Neural cell (in vitro differentiated cells): ENCODE data around the gene P2RX6. TPM values are rescaled to one million over a fixed set of nuclear protein-coding genes. Genes with fewer than 3 reads are reported as not detected.
A peak's percentile ranks its signal among the peaks of the same experiment; 100 is the strongest.

Experiments used
- H2AFZ ChIP-seq: fragments of 200-600, 300-800 bp; sonication (generic), shearing (Covaris generic); 2 replicates; pipeline ENCODE4 v1.6.0; 2014; ENCODE audit warnings: low read depth, mild to moderate bottlenecking, antibody characterized with exemption, low read length, moderate library complexity
- H3F3A ChIP-seq: fragments of 200-600 bp; shearing (Covaris generic); 2 replicates; pipeline ENCODE4 v1.6.1; 2016; ENCODE audit warnings: mild to moderate bottlenecking, moderate library complexity, mixed read lengths, antibody characterized with exemption, low read length; ENCODE audit not compliant: insufficient read depth, poor library complexity, severe bottlenecking
- H3K27ac ChIP-seq: fragments of 200-600, 300-800 bp; sonication (generic), shearing (Covaris generic); 2 replicates; pipeline ENCODE4 v1.5.1; 2014; ENCODE audit warnings: mild to moderate bottlenecking, low read length, moderate library complexity
- H3K27me3 ChIP-seq: fragments of 300-800, 200-600 bp; sonication (generic), shearing (Covaris generic); 2 replicates; pipeline ENCODE4 v1.6.0; 2014; ENCODE audit warnings: mild to moderate bottlenecking, low read depth, low read length, moderate library complexity; ENCODE audit not compliant: insufficient read depth
- H3K36me3 ChIP-seq: fragments of 300-800, 200-600 bp; sonication (generic), shearing (Covaris generic); 2 replicates; pipeline ENCODE4 v1.5.1; 2014; ENCODE audit warnings: mild to moderate bottlenecking, antibody characterized with exemption, low read length, moderate library complexity; ENCODE audit not compliant: insufficient read depth
- H3K4me2 ChIP-seq: fragments of 300-800, 200-600 bp; sonication (generic), shearing (Covaris generic); 2 replicates; pipeline ENCODE4 v1.6.0; 2014; ENCODE audit warnings: mild to moderate bottlenecking, low read length
- H3K4me3 ChIP-seq: fragments of 300-800, 200-600 bp; sonication (generic), shearing (Covaris generic); 2 replicates; pipeline ENCODE4 v1.5.1; 2014; ENCODE audit warnings: mild to moderate bottlenecking, low read length, moderate library complexity
- H3K79me2 ChIP-seq: fragments of 200-600 bp; shearing (Covaris generic); replicated peaks from 2 replicates; pipeline ENCODE4 v1.6.0; 2014; ENCODE audit warnings: mild to moderate bottlenecking, low read length, moderate library complexity; ENCODE audit not compliant: insufficient read depth
- H3K9ac ChIP-seq: fragments of 300-800, 200-600 bp; sonication (generic), shearing (Covaris generic); 2 replicates; pipeline ENCODE4 v1.6.1; 2016; ENCODE audit warnings: mild to moderate bottlenecking, low read length, mixed read lengths
- H3K9me2 ChIP-seq: fragments of 200-600 bp; shearing (Covaris generic); 2 replicates; pipeline ENCODE4 v1.6.1; 2016; ENCODE audit warnings: mild to moderate bottlenecking, low read length, mixed read lengths; ENCODE audit not compliant: insufficient read depth
- H3K9me3 ChIP-seq: fragments of 200-600, 300-800 bp; sonication (generic), shearing (Covaris generic); 2 replicates; pipeline ENCODE4 v1.6.1; 2016; ENCODE audit warnings: mild to moderate bottlenecking, mixed run types, low read length, moderate library complexity, mixed read lengths
- H4K20me1 ChIP-seq: fragments of 200-600 bp; shearing (Covaris generic); 2 replicates; pipeline ENCODE4 v1.6.1; 2016; ENCODE audit warnings: mild to moderate bottlenecking, mixed run types; ENCODE audit not compliant: insufficient read depth
- EP300 ChIP-seq: fragments of 450-650 bp; conservative IDR thresholded peaks from 2 replicates; pipeline ENCODE4 v1.6.1; 2014; ENCODE audit warnings: antibody characterized with exemption, mild to moderate bottlenecking, moderate library complexity; ENCODE audit not compliant: poor library complexity, severe bottlenecking
- EZH2 ChIP-seq: fragments of 200-600, 300-800 bp; shearing (Covaris generic), sonication (generic); IDR thresholded peaks from 2 replicates; pipeline ENCODE4 v1.6.1; 2014; ENCODE audit warnings: antibody characterized with exemption, low read length, borderline replicate concordance, mild to moderate bottlenecking; ENCODE audit not compliant: insufficient read depth, poor library complexity, severe bottlenecking
- MXI1 ChIP-seq: fragments of 450-650 bp; conservative IDR thresholded peaks from 2 replicates; pipeline ENCODE4 v1.6.1; 2014; ENCODE audit warnings: antibody characterized with exemption, mild to moderate bottlenecking; ENCODE audit not compliant: poor library complexity, severe bottlenecking
- POLR2AphosphoS5 ChIP-seq: IDR thresholded peaks from 2 replicates; pipeline ENCODE4 v1.6.1; 2012
- RAD21 ChIP-seq: fragments of 450-650 bp; conservative IDR thresholded peaks from 2 replicates; pipeline ENCODE4 v1.6.1; 2014; ENCODE audit warnings: antibody characterized with exemption, mild to moderate bottlenecking, moderate library complexity
- SMC3 ChIP-seq: fragments of 450-650 bp; conservative IDR thresholded peaks from 2 replicates; pipeline ENCODE4 v1.6.1; 2014; ENCODE audit warnings: antibody characterized with exemption, mild to moderate bottlenecking, moderate library complexity; ENCODE audit not compliant: poor library complexity
- TAF1 ChIP-seq: IDR thresholded peaks from 2 replicates; pipeline ENCODE4 v1.6.1; 2012; ENCODE audit warnings: low read depth
- polyA plus RNA-seq: library from polyadenylated mRNA; depleted of rRNA; stranded (reverse); fragments of >200 nt; gene quantifications from 2 replicates; pipeline ENCODE4 v1.2.3, GENCODE V29; 2014
- TF ChIP-seq, protein P1 (sequence below): IDR thresholded peaks from 2 replicates; pipeline ENCODE4 v1.6.1; 2012; ENCODE audit warnings: borderline replicate concordance
- TF ChIP-seq, protein P2 (sequence below): fragments of 450-650 bp; IDR thresholded peaks from 2 replicates; pipeline ENCODE4 v1.5.1; 2014; ENCODE audit warnings: antibody characterized with exemption, mild to moderate bottlenecking, moderate library complexity; ENCODE audit not compliant: poor library complexity, severe bottlenecking

The P2RX6 gene
- polyA plus RNA-seq, 1 donor from 2014 or later, result 0.17 TPM

DNA sequence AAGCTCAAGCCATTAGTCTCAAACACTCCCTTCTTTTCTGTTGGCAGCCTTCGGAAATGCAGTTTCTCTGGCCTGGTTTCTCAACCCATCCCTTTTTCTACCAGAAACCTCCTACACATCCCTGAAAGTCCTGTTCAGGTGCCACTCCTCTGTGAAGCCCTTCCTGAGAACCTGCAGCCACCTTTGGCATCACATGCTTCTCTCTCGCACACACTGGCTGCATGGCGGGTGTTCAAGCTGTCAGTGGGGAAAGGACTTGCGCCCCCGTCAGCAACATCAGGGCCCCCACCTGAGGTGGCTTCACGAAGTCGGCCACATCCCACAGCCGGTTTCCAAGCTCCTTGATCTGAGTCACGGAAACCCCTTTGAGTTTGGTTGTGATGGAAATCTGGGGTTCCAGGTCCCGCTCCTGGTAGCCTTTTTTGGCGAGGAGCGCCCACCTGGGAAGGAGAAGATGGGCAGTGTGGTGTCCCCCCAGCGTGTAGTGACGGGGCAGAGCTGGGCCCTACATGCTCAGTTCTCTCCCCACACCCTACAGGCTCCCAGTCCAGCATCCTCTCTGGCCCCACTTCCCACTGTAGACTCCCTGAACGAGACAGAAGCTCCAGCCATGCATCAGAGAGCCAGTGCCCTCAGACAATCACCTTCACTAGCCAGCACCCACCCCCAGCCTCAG is 29.0 kb downstream of the P2RX6 start (continued):
- TF ChIP-seq MXI1, result no peak

DNA sequence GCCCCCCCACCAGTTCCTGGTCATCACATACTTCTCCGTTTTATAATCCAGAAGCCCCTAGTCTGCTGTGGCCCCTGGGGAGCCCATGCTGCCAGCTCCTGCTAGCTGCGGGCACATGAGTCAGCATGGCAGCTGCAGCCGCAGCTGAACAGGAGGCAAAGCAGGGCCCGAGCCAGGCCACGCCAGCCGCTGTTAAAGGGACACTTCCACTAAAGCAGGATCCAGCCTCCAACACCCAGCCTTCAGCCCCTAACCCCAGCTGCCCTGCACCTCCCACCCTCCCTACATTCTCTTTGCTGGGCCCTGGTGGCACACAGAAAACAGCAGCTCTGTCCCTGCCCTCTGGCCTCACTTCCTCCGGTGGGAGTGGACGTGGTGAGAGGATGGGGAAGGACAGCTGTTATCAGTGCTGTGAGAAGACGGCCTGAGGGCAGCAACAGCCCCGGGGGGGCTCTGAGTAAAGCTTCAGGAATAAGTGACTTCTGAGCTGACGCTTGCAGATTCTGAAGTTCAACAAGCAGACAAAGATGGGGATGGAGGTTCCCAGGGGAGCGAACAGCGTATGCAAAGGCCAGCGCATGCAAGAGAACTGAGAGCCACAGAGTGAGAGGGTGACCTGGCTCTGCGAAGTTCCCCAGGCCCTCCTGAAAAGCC is 30.1 kb downstream of the P2RX6 start:
- Histone ChIP-seq H2AFZ (no peak overlapping the region), H3K9me2 (no peaks in the 10 kb centered on the region), H3F3A (no peaks in the 10 kb centered on the region), H3K4me3 (peak overlapping the region; percentile 69), H3K4me2 (peak overlapping the region; percentile 41), H3K9ac (peak overlapping the region; percentile 44), H3K27ac (peak overlapping the region; percentile 86), H3K36me3 (no peaks in the 10 kb centered on the region), H3K79me2 (no peaks in the 10 kb centered on the region), H3K9me3 (no peaks in the 10 kb centered on the region), H3K27me3 (no peaks in the 10 kb centered on the region), H4K20me1 (no peaks in the 10 kb centered on the region)
- no peak for TF ChIP-seq TAF1
- TF ChIP-seq RAD21, result no peak
- TF ChIP-seq, protein P1, sequence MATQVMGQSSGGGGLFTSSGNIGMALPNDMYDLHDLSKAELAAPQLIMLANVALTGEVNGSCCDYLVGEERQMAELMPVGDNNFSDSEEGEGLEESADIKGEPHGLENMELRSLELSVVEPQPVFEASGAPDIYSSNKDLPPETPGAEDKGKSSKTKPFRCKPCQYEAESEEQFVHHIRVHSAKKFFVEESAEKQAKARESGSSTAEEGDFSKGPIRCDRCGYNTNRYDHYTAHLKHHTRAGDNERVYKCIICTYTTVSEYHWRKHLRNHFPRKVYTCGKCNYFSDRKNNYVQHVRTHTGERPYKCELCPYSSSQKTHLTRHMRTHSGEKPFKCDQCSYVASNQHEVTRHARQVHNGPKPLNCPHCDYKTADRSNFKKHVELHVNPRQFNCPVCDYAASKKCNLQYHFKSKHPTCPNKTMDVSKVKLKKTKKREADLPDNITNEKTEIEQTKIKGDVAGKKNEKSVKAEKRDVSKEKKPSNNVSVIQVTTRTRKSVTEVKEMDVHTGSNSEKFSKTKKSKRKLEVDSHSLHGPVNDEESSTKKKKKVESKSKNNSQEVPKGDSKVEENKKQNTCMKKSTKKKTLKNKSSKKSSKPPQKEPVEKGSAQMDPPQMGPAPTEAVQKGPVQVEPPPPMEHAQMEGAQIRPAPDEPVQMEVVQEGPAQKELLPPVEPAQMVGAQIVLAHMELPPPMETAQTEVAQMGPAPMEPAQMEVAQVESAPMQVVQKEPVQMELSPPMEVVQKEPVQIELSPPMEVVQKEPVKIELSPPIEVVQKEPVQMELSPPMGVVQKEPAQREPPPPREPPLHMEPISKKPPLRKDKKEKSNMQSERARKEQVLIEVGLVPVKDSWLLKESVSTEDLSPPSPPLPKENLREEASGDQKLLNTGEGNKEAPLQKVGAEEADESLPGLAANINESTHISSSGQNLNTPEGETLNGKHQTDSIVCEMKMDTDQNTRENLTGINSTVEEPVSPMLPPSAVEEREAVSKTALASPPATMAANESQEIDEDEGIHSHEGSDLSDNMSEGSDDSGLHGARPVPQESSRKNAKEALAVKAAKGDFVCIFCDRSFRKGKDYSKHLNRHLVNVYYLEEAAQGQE, result no peak
- no peak for TF ChIP-seq EP300
- TF ChIP-seq SMC3, result no peak
- TF ChIP-seq POLR2AphosphoS5, result no peak
- no peak for TF ChIP-seq EZH2
- no peak for TF ChIP-seq MXI1
- TF ChIP-seq, protein P2, sequence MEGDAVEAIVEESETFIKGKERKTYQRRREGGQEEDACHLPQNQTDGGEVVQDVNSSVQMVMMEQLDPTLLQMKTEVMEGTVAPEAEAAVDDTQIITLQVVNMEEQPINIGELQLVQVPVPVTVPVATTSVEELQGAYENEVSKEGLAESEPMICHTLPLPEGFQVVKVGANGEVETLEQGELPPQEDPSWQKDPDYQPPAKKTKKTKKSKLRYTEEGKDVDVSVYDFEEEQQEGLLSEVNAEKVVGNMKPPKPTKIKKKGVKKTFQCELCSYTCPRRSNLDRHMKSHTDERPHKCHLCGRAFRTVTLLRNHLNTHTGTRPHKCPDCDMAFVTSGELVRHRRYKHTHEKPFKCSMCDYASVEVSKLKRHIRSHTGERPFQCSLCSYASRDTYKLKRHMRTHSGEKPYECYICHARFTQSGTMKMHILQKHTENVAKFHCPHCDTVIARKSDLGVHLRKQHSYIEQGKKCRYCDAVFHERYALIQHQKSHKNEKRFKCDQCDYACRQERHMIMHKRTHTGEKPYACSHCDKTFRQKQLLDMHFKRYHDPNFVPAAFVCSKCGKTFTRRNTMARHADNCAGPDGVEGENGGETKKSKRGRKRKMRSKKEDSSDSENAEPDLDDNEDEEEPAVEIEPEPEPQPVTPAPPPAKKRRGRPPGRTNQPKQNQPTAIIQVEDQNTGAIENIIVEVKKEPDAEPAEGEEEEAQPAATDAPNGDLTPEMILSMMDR, result no peak

DNA sequence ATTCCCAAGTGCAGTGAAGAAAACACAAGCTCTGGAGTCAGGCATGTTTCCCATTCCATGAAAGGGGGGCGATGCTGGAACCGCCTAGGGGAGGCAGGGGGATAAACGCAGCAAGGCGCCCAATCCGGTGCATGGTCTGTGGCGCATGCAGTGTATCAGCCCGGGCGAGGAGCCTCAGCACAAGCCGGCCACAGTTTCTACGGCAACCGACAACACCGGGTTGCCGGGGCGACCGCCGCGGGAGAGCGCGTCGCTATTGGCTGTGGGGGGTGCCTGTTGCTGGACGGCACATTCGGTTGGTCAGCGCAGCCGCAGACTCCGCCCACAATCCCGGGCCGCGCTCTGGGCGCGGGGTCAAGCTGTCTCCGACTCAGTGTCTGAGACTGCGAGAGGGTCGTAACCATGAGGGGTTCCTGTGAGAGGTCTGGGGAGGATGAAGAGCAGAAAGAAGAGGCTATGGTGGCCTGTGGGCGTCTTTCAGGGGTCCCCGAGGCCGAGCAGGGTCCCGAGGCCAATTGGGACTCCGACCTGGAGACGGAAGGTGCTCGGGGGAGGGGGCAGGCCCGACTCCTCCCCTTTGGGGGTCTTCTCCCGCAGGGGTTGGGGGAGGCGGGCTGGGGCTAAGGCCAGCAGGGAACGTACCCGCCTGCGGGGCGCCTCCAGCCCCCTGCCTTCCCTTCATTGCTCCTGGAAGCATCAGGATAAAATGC is 30.8 kb downstream of the P2RX6 start, which contains the start of gene LRRC74B:
Gene LRRC74B (plus strand): TSS at position 362 of the 710 bp plus-strand sequence. CDS start 41 bp downstream, at position 403.
- TF ChIP-seq EZH2, result no peak
- TF ChIP-seq TAF1, result no peak
- TF ChIP-seq, protein P2, result peak; percentile 24
- peak; percentile 48 for TF ChIP-seq SMC3
- TF ChIP-seq, protein P1, result peak; percentile 38
- TF ChIP-seq RAD21, result peak; percentile 40
- TF ChIP-seq EP300, result peak; percentile 61
- TF ChIP-seq MXI1, result peak; percentile 98
- TF ChIP-seq POLR2AphosphoS5, result peak; percentile 62
- no peaks in the 10 kb centered on the region for H3K36me3 ChIP-seq
- no peaks in the 10 kb centered on the region for H3K27me3 ChIP-seq
- H3F3A ChIP-seq, result no peaks in the 10 kb centered on the region
- H3K4me2 ChIP-seq, result peak within 1 kb of the TSS; percentile 61
- H4K20me1 ChIP-seq, result no peaks in the 10 kb centered on the region
- H3K9ac ChIP-seq, result peak within 1 kb of the TSS; percentile 72
- no peaks in the 10 kb centered on the region for H3K9me2 ChIP-seq
- H3K9me3 ChIP-seq, result no peaks in the 10 kb centered on the region
- peak within 1 kb of the TSS; percentile 69 for H3K4me3 ChIP-seq
- peak within 1 kb of the TSS; percentile 86 for H3K27ac ChIP-seq
- peak within 1 kb of the TSS; percentile 79 for H2AFZ ChIP-seq
- no peaks in the 10 kb centered on the region for H3K79me2 ChIP-seq
